K562 (cell line): Measurements from ENCODE around the gene NFIC. TPM values are rescaled to one million over a fixed set of nuclear protein-coding genes. Genes with fewer than 3 reads are reported as not detected.

Experiments
- CAMTA2 ChIP-seq: fragments of 250-450 bp; sonication (Bioruptor Pico); conservative IDR thresholded peaks from 2 replicates; pipeline ENCODE4 v1.5.1; 2022
- COPS2 ChIP-seq: fragments of 450-650 bp; conservative IDR thresholded peaks from 2 replicates; pipeline ENCODE4 v1.6.1; 2016; ENCODE audit warnings: mild to moderate bottlenecking, moderate library complexity
- ESRRB ChIP-seq: fragments of 250-450 bp; sonication (Bioruptor Pico); IDR thresholded peaks from 2 replicates; pipeline ENCODE4 v1.5.0; 2020; ENCODE audit warnings: mild to moderate bottlenecking, moderate library complexity, borderline replicate concordance
- KDM5B ChIP-seq: fragments of 200-600 bp; sonication (generic); IDR thresholded peaks from 2 replicates; pipeline ENCODE4 v1.6.1; 2012; ENCODE audit warnings: low read depth, mild to moderate bottlenecking, moderate library complexity, low read length, control low read depth, inconsistent platforms; ENCODE audit not compliant: insufficient replicate concordance
- NR2C1 ChIP-seq, 2 experiments: fragments of 450-650 bp; IDR thresholded peaks; 2 replicates each; pipeline ENCODE4 v1.6.1; 2017; ENCODE audit warnings: mild to moderate bottlenecking in 2 of 2, antibody characterized with exemption in 1 of 2, inconsistent platforms in 1 of 2, missing compliant biosample characterization in 1 of 2, missing genetic modification characterization in 1 of 2
- NR4A1 ChIP-seq, 2 experiments: fragments of 250-450 bp in 1 of 2; fragments of 450-650 bp in 1 of 2; sonication (Bioruptor Pico) in 1 of 2; IDR thresholded peaks; 2 replicates each; pipeline versions ENCODE4 v1.4.0 to v1.6.1; 2016 to 2020; ENCODE audit warnings: mild to moderate bottlenecking in 2 of 2, missing compliant biosample characterization in 1 of 2, missing genetic modification characterization in 1 of 2, moderate library complexity in 1 of 2
- POLR2A ChIP-seq: fragments of 450-650 bp; conservative IDR thresholded peaks from 2 replicates; pipeline ENCODE4 v1.6.1; 2016
- PURB ChIP-seq: sonication (generic); formaldehyde crosslinking; IDR thresholded peaks from 2 replicates; pipeline ENCODE4 v1.9.0; 2021; ENCODE audit warnings: low read depth, mild to moderate bottlenecking, missing genetic modification reagents
- ZBTB7A ChIP-seq: IDR thresholded peaks from 2 replicates; pipeline ENCODE4 v1.6.1; 2011; ENCODE audit warnings: low read depth, mild to moderate bottlenecking, low read length, moderate library complexity, borderline replicate concordance; ENCODE audit not compliant: control insufficient read depth
- ZNF143 ChIP-seq: sonication (generic); formaldehyde crosslinking; IDR thresholded peaks from 2 replicates; pipeline ENCODE4 v1.9.0; 2022; ENCODE audit warnings: mild to moderate bottlenecking, missing genetic modification reagents
- ZNF583 ChIP-seq: fragments of 250-450 bp; sonication (Bioruptor Pico); IDR thresholded peaks from 2 replicates; pipeline ENCODE4 v1.4.0; 2020
- ZNF699 ChIP-seq: fragments of 250-450 bp; sonication (Bioruptor Pico); IDR thresholded peaks from 2 replicates; pipeline ENCODE4 v1.8.0; 2021; ENCODE audit warnings: mild to moderate bottlenecking, moderate library complexity; ENCODE audit not compliant: insufficient replicate concordance
- polyA plus RNA-seq, 8 experiments: library from polyadenylated mRNA; depleted of rRNA in 4 of 8; stranded (reverse) in 5 of 8; unstranded in 3 of 8; fragments of >200 nt; fragmentation: Nextera tagmentation in 2 of 8; fragmentation: Illumina TruSeq in 1 of 8; extraction: Ambion mirVana in 2 of 8; extraction: Trizol in 1 of 8; gene quantifications; 2 replicates each; pipeline versions ENCODE4 v1.2.1 to v1.2.3, GENCODE V29; 2011 to 2014; ENCODE audit warnings: inconsistent platforms in 1 of 8, missing spikeins in 1 of 8
- total RNA-seq, 7 experiments: library from RNA; depleted of rRNA in 6 of 7; stranded (reverse); fragments of >200 nt in 6 of 7; fragmentation: Illumina TruSeq in 2 of 7; extraction: Trizol in 2 of 7; gene quantifications; 2 replicates each; pipeline versions ENCODE4 v1.2.1 to v1.2.3, GENCODE V29; 2011 to 2021; ENCODE audit warnings: low replicate concordance in 1 of 7
- TF ChIP-seq, protein P1 (sequence below): fragments of 450-650 bp; IDR thresholded peaks from 2 replicates; pipeline ENCODE4 v1.6.1; 2016; ENCODE audit warnings: low read depth, mild to moderate bottlenecking, moderate library complexity
- TF ChIP-seq, protein P2 (sequence below): sonication (generic); formaldehyde crosslinking; IDR thresholded peaks from 2 replicates; pipeline ENCODE4 v1.8.1; 2022; ENCODE audit warnings: missing genetic modification reagents
- TF ChIP-seq, protein P3 (sequence below): sonication (generic); formaldehyde crosslinking; IDR thresholded peaks from 2 replicates; pipeline ENCODE4 v1.8.1; 2023; ENCODE audit warnings: mild to moderate bottlenecking, missing genetic modification reagents, moderate library complexity
- TF ChIP-seq, protein P4 (sequence below): fragments of 250-450 bp; sonication (Bioruptor Pico); IDR thresholded peaks from 2 replicates; pipeline ENCODE4 v1.8.0; 2022; ENCODE audit warnings: moderate library complexity, mild to moderate bottlenecking, inconsistent platforms
- TF ChIP-seq, protein P5 (sequence below): fragments of 250-450 bp; sonication (Bioruptor Pico); IDR thresholded peaks from 2 replicates; pipeline ENCODE4 v1.8.0; 2021; ENCODE audit warnings: mild to moderate bottlenecking, moderate library complexity
- TF ChIP-seq, protein P6 (sequence below): sonication (generic); formaldehyde crosslinking; IDR thresholded peaks from 2 replicates; pipeline ENCODE4 v1.8.0; 2022; ENCODE audit warnings: mild to moderate bottlenecking, missing genetic modification reagents, borderline replicate concordance

Gene NFIC
- total and polyA plus RNA-seq, 9 of the 15 experiments (the other 6 are each of a cell fraction or from before 2014, with no cell fraction given): 0.71 to 62.1 (median 6.9) TPM

DNA sequence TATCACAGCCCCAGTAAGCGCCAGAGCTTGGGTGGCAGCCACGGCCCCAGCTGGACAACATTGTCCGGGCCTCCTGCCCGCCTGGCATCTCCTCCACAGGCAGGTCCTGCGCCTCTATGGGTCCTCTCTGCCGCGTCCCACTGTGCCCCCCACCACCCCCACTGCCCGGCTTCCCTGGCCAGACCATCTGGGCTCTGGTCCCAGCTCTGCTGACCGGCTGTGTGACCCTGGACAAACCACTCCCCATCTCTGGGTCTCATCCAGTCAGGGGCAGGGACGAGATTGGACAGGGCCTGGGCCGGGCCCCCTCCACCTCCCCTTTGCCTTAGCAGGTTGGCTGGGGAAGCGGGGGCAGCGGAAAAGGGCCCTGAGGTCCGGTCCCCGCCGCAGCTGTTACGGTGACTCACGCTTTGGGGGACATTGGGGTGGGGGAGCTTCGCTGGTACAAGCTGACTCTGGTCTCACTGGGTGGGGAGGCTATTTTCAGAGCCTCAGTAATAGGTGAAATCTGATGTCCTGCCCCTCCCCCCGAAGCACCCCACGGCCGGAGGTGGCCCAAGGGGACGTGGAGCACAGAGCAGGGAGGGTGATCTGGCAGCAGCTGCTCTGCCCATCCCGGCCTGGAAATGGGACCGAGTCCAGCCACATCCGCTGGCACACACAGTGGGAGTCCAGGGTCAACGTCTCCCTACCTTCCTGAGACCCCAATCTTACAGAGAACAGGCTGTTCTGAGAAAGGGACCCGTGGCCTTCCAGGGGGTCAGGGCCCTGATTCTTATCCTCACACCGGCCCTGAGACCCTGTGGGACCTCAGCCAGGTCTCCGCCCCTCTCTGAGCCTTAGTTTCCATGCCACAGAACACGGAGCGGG, 9.1 kb downstream of the NFIC start (continued):
- TF ChIP-seq ZBTB7A: peak; percentile 92
- TF ChIP-seq, protein P1, sequence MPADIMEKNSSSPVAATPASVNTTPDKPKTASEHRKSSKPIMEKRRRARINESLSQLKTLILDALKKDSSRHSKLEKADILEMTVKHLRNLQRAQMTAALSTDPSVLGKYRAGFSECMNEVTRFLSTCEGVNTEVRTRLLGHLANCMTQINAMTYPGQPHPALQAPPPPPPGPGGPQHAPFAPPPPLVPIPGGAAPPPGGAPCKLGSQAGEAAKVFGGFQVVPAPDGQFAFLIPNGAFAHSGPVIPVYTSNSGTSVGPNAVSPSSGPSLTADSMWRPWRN: no peak
- no peak for TF ChIP-seq ZNF699 (CRISPR knock-in tag)
- TF ChIP-seq PURB: no peak
- no peak; the same call in 1 of the 2 replicates for TF ChIP-seq POLR2A
- no peak for TF ChIP-seq COPS2
- TF ChIP-seq, protein P2, sequence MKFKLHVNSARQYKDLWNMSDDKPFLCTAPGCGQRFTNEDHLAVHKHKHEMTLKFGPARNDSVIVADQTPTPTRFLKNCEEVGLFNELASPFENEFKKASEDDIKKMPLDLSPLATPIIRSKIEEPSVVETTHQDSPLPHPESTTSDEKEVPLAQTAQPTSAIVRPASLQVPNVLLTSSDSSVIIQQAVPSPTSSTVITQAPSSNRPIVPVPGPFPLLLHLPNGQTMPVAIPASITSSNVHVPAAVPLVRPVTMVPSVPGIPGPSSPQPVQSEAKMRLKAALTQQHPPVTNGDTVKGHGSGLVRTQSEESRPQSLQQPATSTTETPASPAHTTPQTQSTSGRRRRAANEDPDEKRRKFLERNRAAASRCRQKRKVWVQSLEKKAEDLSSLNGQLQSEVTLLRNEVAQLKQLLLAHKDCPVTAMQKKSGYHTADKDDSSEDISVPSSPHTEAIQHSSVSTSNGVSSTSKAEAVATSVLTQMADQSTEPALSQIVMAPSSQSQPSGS: no peak
- TF ChIP-seq ESRRB: no peak
- no peak for TF ChIP-seq NR4A1 (CRISPR knock-in tag; IDR thresholded peaks at IDR 0.05)
- no peak for TF ChIP-seq NR4A1 (tag; IDR thresholded peaks at IDR 0.05)
- TF ChIP-seq, protein P3, sequence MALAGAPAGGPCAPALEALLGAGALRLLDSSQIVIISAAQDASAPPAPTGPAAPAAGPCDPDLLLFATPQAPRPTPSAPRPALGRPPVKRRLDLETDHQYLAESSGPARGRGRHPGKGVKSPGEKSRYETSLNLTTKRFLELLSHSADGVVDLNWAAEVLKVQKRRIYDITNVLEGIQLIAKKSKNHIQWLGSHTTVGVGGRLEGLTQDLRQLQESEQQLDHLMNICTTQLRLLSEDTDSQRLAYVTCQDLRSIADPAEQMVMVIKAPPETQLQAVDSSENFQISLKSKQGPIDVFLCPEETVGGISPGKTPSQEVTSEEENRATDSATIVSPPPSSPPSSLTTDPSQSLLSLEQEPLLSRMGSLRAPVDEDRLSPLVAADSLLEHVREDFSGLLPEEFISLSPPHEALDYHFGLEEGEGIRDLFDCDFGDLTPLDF (CRISPR knock-in tag): no peak
- TF ChIP-seq, protein P4, sequence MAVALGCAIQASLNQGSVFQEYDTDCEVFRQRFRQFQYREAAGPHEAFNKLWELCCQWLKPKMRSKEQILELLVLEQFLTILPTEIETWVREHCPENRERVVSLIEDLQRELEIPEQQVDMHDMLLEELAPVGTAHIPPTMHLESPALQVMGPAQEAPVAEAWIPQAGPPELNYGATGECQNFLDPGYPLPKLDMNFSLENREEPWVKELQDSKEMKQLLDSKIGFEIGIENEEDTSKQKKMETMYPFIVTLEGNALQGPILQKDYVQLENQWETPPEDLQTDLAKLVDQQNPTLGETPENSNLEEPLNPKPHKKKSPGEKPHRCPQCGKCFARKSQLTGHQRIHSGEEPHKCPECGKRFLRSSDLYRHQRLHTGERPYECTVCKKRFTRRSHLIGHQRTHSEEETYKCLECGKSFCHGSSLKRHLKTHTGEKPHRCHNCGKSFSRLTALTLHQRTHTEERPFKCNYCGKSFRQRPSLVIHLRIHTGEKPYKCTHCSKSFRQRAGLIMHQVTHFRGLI: no peak
- TF ChIP-seq ZNF583 (CRISPR knock-in tag): no peak
- no peak for TF ChIP-seq ZNF143
- TF ChIP-seq CAMTA2 (CRISPR knock-in tag): no peak
- TF ChIP-seq, protein P5, sequence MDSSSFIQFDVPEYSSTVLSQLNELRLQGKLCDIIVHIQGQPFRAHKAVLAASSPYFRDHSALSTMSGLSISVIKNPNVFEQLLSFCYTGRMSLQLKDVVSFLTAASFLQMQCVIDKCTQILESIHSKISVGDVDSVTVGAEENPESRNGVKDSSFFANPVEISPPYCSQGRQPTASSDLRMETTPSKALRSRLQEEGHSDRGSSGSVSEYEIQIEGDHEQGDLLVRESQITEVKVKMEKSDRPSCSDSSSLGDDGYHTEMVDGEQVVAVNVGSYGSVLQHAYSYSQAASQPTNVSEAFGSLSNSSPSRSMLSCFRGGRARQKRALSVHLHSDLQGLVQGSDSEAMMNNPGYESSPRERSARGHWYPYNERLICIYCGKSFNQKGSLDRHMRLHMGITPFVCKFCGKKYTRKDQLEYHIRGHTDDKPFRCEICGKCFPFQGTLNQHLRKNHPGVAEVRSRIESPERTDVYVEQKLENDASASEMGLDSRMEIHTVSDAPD (CRISPR knock-in tag): no peak
- no peak for TF ChIP-seq KDM5B
- TF ChIP-seq, protein P6, sequence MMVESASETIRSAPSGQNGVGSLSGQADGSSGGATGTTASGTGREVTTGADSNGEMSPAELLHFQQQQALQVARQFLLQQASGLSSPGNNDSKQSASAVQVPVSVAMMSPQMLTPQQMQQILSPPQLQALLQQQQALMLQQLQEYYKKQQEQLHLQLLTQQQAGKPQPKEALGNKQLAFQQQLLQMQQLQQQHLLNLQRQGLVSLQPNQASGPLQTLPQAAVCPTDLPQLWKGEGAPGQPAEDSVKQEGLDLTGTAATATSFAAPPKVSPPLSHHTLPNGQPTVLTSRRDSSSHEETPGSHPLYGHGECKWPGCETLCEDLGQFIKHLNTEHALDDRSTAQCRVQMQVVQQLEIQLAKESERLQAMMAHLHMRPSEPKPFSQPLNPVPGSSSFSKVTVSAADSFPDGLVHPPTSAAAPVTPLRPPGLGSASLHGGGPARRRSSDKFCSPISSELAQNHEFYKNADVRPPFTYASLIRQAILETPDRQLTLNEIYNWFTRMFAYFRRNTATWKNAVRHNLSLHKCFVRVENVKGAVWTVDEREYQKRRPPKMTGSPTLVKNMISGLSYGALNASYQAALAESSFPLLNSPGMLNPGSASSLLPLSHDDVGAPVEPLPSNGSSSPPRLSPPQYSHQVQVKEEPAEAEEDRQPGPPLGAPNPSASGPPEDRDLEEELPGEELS (CRISPR knock-in tag): 0 out of 2 replicates have a peak, but pooled peaks have one; percentile 37
- TF ChIP-seq NR2C1 (IDR thresholded peaks at IDR 0.05): no peak
- no peak for TF ChIP-seq NR2C1 (tag; IDR thresholded peaks at IDR 0.05)
